HG03558 (cell line): ENCODE measurements around the gene HPRT1.

Source experiments
- ATAC-seq: cut with Tn5 transposase; IDR thresholded peaks from one replicate; pipeline ENCODE4 v1.9.1; 2021; ENCODE audit warnings: moderate number of reproducible peaks; ENCODE audit not compliant: unreplicated experiment; ENCODE audit errors: extremely low read depth

Gene HPRT1

GRCh38 chrX:134470013-134470412 is 10.0 kb downstream of the HPRT1 start:
- no peak for ATAC-seq

- ATAC-seq, result no peak
Measured at GRCh38 chrX:134472041-134472440, 12.1 kb downstream of the HPRT1 start.

GRCh38 chrX:134476284-134476683 is 16.3 kb downstream of the HPRT1 start:
- no peak for ATAC-seq

GRCh38 chrX:134478374-134478773 is 18.4 kb downstream of the HPRT1 start:
- ATAC-seq, result no peak

- ATAC-seq, result no peak
Measured at GRCh38 chrX:134480061-134480460, 20.1 kb downstream of the HPRT1 start.

- no peak for ATAC-seq
Measured at GRCh38 chrX:134481339-134481738, 21.4 kb downstream of the HPRT1 start.

- no peak for ATAC-seq
Measured at GRCh38 chrX:134482371-134482770, 22.4 kb downstream of the HPRT1 start.

GRCh38 chrX:134484039-134484438 is 24.1 kb downstream of the HPRT1 start:
- ATAC-seq, result no peak

GRCh38 chrX:134501941-134502340 is 42.0 kb downstream of the HPRT1 start:
- no peak for ATAC-seq

GRCh38 chrX:134502686-134503085 is 42.7 kb downstream of the HPRT1 start:
- ATAC-seq, result no peak

GRCh38 chrX:134512566-134512965 is 52.6 kb downstream of the HPRT1 start:
- ATAC-seq, result no peak

GRCh38 chrX:134513091-134513490 is 53.1 kb downstream of the HPRT1 start:
- ATAC-seq, result no peak

GRCh38 chrX:134520860-134521390 is 61.0 kb downstream of the HPRT1 start:
- ATAC-seq, result no peak

GRCh38 chrX:134524181-134524580 is 64.2 kb downstream of the HPRT1 start:
- ATAC-seq, result no peak

GRCh38 chrX:134525086-134525792 is 65.3 kb downstream of the HPRT1 start:
- no peak for ATAC-seq

GRCh38 chrX:134526399-134526798 is 66.4 kb downstream of the HPRT1 start:
- ATAC-seq, result no peak

GRCh38 chrX:134528960-134529359 is 69.0 kb downstream of the HPRT1 start:
- no peak for ATAC-seq

- no peak for ATAC-seq
Measured at GRCh38 chrX:134529481-134529880, 69.5 kb downstream of the HPRT1 start.

GRCh38 chrX:134530845-134531244 is 70.9 kb downstream of the HPRT1 start:
- ATAC-seq, result no peak

GRCh38 chrX:134533352-134533751 is 73.4 kb downstream of the HPRT1 start:
- no peak for ATAC-seq

GRCh38 chrX:134533952-134534351 is 74.0 kb downstream of the HPRT1 start:
- no peak for ATAC-seq
